HPDE6-E6E7 (cell line): ENCODE measurements around the gene FRG2B.
"Not testable (repeated sequence)": the region's sequence is repeated elsewhere in the genome, so short reads cannot be mapped to it uniquely, and the experiment has no call there.

Experiments
- DNase-seq: peaks from one replicate; pipeline ENCODE4 v3.0.0; 2011; ENCODE audit warnings: missing footprints; ENCODE audit errors: extremely low spot score

The FRG2B gene

DNA sequence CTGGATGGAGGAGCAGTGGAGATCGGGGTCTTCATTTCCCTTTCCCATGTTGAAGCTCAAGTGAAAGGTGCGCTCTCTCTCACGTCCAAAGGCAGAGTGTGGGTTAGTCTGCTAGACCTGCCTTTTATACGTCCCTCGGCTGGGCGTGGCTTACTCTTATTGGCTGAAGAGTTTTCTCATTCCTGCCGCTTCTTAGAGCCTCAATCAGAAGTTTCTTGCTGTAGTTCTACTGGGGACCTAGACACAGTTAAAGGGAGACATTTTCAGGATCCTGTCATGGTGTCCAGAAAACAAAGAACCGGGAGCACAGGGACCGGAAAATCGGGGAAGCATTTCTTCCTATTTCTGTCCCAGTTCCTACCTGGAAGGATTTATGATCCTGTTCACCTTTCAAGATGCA lies at the start of gene FRG2B:
TSS of gene FRG2B (minus strand) at position 101 of the 400 bp plus-strand sequence. CDS start at position 48, 53 bp downstream.
- not testable (repeated sequence) for DNase-seq

- DNase-seq, result not testable (repeated sequence)
Observed at GRCh38 chr10:133667446-133667845, 40.9 kb upstream of the FRG2B start.

GRCh38 chr10:133663544-133664160 lies 37.1 kb upstream of the FRG2B start:
- not testable (repeated sequence) for DNase-seq

GRCh38 chr10:133661122-133661521 lies 34.5 kb upstream of the FRG2B start:
- DNase-seq, result not testable (repeated sequence)

DNA sequence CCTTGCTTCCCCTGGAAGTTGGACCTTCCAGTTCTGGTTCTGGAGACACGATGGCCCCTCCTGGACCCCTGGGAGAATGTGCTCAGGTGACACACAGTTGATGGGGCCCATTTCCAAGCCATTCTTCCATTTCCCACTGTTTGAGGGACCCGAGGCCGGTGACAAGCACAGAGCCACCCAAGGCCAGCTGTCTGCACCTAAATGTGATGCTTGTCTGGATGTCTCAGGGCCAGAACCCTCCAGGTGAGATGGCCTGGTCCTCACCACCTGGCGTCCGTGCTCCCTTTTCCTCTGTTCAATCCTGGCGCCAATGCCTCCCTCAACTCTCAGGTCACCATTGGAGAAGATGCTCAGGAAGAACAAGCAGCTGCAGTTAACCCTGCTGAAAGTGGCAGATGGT lies 33.9 kb upstream of the FRG2B start:
- DNase-seq, result not testable (repeated sequence)

DNA sequence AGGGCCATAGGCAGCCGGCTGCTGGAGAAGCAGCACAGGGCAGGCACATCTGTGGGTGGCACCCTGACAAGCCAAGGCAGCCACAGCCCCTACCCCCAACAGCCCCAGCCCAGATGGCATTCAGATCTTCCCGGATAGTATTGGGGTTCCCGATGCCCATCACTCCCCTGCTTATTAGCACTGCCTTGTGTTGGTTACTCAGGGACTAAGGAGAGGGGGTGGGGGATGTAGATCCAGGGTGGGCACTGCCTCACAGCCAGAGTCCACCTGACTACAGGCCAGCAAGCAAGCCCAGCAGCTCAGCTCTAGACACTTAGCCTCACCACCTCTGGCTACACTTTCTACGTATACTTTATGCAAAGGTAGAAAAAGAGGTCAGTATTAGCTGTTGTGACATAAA lies 30.7 kb upstream of the FRG2B start:
- not testable (repeated sequence) for DNase-seq

DNA sequence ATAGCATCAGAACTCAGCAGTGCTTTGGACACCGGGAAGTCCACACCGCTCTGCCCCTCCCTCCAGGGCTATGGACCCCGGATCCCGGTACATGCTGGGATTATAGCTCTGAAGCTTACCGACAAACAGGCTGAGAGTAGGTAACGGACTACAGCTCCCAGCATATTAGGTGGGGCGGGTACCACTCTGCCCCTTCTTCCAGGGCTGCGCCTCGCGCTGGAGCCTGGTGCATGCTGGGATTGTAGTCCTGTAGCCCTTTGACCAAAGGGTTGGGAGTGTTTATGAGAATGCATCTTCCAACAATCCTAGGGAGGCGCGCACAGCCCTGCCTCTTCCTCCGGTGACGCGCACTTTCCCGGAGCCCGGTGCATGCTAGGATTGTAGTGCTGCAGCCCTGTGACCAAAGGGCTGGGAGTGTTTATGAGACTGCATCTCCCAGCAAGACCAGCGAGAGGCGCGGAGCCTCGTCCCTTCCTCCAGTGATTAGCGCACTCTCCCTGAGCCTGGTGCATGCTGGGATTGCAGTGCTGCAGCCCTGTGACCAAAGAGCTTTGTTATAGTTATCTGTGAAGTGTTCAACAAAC lies 22.4 kb upstream of the FRG2B start:
- DNase-seq, result not testable (repeated sequence)

GRCh38 chr10:133647075-133647748 lies 20.6 kb upstream of the FRG2B start:
- DNase-seq, result not testable (repeated sequence)

- DNase-seq, result not testable (repeated sequence)
Observed at GRCh38 chr10:133637846-133638235, 11.2 kb upstream of the FRG2B start.

GRCh38 chr10:133637202-133637845 lies 10.7 kb upstream of the FRG2B start:
- DNase-seq, result not testable (repeated sequence)

- DNase-seq, result not testable (repeated sequence)
Observed at GRCh38 chr10:133630723-133631249, 4.2 kb upstream of the FRG2B start.

DNA sequence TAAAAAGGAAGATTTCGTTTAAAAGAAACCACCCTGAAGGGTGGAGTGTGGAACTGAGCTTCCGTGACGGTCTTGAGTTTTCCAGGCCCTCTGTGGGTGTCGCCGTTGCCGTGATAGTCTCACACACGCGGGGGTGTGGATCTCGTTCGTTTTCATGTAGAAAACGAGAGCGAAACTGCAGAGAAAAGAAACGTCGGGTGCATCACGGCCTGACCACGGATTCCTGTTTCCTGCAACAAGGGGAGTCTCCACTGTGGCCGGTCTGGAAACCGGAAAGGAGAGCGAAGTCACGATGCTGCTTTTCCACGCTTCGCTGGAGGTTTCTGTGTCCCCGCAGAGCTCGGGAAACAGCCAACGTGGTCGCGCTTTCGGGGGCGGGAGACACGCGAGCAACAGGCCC lies 4.1 kb downstream of the FRG2B start:
- not testable (repeated sequence) for DNase-seq

DNA sequence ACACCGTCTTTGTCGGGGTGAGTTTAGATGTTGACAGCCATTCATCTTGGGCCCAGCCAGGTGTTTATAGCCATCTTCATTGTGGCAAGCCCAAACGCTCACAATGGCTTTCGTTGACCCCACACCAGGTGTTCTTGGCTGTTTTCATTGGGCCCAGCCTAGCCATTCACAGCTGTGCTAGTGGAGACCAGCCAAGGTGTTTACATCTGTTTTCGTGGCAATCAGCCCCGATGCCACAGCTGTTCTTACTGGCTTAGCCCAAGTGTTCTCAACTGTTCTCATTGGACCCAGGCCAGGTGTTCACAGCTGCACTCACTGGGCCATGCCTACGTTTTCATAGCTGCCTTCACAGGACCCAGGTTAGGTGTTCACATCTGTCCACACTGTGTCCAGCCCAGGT lies 7.7 kb downstream of the FRG2B start:
- no peak for DNase-seq

DNA sequence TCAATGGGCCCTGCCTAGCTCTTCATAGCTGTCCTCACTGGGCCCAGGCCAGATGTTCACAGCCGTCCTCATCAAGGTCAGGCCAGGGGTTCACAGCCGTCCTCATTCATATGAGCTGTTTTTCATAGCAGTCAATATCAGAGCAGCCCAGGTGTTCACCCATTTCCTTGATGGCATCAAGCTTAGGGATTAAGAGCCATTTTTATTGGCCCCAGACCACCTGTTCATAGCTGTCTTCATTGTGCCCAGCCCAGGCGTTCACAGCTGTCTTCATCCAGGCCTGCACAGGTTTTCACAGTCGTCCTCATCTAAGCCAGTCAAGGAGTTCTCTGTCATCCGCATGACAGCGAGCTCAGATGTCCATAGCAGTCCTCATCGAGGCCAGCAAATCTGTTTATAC lies 9.4 kb downstream of the FRG2B start:
- no peak for DNase-seq

DNA sequence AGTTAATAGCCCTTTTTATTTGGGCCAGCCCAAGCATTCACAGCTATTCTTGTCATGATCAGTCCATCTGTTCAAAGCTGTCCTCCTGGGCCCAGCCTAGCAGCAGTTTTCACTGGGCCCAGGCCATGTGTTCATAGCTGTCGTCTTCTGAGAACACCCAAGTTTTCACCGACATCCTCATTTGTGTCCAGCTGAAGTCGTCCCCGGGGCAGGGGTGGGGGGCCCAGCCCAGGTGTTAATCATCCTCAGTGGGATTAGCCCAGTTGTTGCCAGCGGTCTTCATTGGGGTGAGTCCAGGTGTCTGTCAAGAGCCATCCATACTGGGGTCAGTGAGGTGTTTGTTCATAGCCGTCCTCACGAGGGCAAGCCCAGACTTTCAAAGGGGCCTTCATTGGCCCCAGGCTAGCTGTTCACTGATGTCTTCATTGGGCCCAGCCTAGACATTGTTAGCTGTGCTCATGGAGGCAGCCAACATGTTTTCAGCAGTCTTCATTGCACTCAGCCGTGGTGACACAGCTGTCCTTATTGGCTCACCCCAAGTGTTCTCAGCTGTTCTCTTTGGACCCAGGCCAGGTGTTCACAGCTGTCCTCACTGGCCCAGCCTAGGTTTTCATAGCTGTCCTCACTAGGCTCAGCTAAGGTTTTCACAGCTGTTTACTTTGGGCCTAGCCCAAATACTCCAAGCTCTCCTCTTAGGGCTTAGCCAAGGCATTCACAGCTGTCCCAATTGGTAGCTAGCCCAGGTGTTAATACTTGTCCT lies 10.0 kb downstream of the FRG2B start:
- no peak for DNase-seq

- DNase-seq, result no peak
Observed at GRCh38 chr10:133614830-133615580, 11.6 kb downstream of the FRG2B start.

- DNase-seq, result no peak
Observed at GRCh38 chr10:133613699-133614098, 12.9 kb downstream of the FRG2B start.

DNA sequence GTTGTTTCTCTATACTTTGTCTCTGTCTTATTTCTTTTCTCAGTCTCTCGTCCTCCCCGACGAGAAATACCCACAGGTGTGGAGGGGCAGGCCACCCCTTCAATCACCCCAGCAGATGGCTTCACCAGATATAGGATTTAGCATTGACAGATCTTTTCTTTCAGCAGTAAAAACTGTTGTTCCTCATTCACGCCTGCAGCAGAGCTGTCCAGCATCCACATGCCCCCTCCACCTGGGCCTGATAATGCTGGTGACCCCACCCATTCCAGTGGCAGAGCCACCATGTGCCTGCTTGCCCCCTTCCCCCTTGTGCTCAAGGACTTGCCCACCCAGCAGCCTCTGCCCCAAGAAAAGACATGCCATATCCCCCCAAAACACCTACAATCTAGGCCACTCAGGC lies 15.5 kb downstream of the FRG2B start:
- no peak for DNase-seq

- no peak for DNase-seq
Observed at GRCh38 chr10:133608855-133609254, 17.7 kb downstream of the FRG2B start.

DNA sequence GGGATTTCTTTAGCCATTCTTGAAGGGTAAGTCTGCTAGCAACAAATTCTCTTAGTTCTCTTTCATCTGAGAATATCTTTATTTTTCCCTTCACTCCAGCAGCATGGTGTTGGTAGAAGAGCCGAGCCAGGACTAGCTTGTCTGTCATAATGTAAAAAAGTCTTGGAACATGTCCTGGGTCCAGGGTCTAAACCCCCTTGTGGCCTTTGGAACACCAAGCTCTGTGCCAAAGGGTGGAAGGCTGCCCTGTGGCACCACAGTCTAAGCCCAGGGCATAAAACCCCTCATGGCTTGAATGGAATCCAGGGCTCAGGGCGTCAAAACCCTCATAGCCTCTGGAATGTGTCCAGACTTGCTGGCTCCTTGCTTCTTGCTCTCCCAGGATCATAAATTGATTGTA lies 23.2 kb downstream of the FRG2B start:
- not testable (repeated sequence) for DNase-seq

- no peak for DNase-seq
Observed at GRCh38 chr10:133600657-133601056, 25.9 kb downstream of the FRG2B start.
